Panc1 (cell line): ENCODE results near the gene CNTN5. TPM values are rescaled to one million over a fixed set of nuclear protein-coding genes. Genes with fewer than 3 reads are reported as not detected.

Source experiments
- ATAC-seq: fragments of 200-7000 bp; cut with Tn5 transposase; 2 replicates; pipeline ENCODE4 v1.9.1; 2020; ENCODE audit warnings: mild to moderate bottlenecking, moderate library complexity
- BruUV-seq: library from RNA; stranded (reverse); fragments of 400-500 nt; replicated peaks from 2 replicates; lab custom pipeline; 2021; lab: Mats Ljungman, UMichigan
- CTCF ChIA-PET: fragments of 300-600 bp; sonication (Branson Sonifier 250); formaldehyde crosslinking; loops from one replicate; lab custom pipeline; 2022; ENCODE audit warnings: antibody characterized with exemption; lab: Charles Lee
- POLR2A ChIA-PET: fragments of 300-600 bp; sonication (Branson Sonifier 250); formaldehyde crosslinking; loops from one replicate; lab custom pipeline; 2022; ENCODE audit warnings: antibody characterized with exemption; lab: Charles Lee
- DNase-seq: peaks from one replicate; pipeline ENCODE4 v3.0.0-alpha.2; 2010; ENCODE audit warnings: low read depth, low spot score
- H3K27ac ChIP-seq: 2 replicates; pipeline ENCODE4 v1.5.1; 2011; ENCODE audit warnings: mild to moderate bottlenecking, low read length, inconsistent platforms
- H3K27me3 ChIP-seq: fragments of 200-500 bp; sonication (Bioruptor generic); 2 replicates; pipeline ENCODE4 v1.6.0; 2014; ENCODE audit warnings: low read length, inconsistent platforms; ENCODE audit not compliant: control insufficient read depth, insufficient read depth
- H3K36me3 ChIP-seq: fragments of 200-500 bp; sonication (Bioruptor generic); 2 replicates; pipeline ENCODE4 v1.5.1; 2014; ENCODE audit warnings: inconsistent platforms, mild to moderate bottlenecking, low read length, moderate library complexity; ENCODE audit not compliant: control insufficient read depth, insufficient read depth
- H3K4me1 ChIP-seq: 2 replicates; pipeline ENCODE4 v1.5.1; 2011; ENCODE audit warnings: inconsistent platforms, mild to moderate bottlenecking, low read length, moderate library complexity; ENCODE audit not compliant: control insufficient read depth, insufficient read depth
- H3K4me3 ChIP-seq, 2 experiments: 2 replicates each; pipeline ENCODE4 v1.5.1; 2011 to 2012; ENCODE audit warnings: low read depth in 2 of 2, low read length in 2 of 2, mild to moderate bottlenecking in 2 of 2, inconsistent platforms in 1 of 2, moderate library complexity in 1 of 2
- H3K9me3 ChIP-seq: fragments of 200-500 bp; sonication (Bioruptor generic); 2 replicates; pipeline ENCODE4 v1.5.1; 2014; ENCODE audit warnings: low read depth, mild to moderate bottlenecking, inconsistent platforms, low read length, moderate library complexity; ENCODE audit not compliant: control insufficient read depth, insufficient read depth
- POLR2AphosphoS5 ChIP-seq: IDR thresholded peaks from 2 replicates; pipeline ENCODE4 v1.6.1; 2012; ENCODE audit warnings: mild to moderate bottlenecking, low read depth, low read length, moderate library complexity
- SIN3A ChIP-seq: IDR thresholded peaks from 2 replicates; pipeline ENCODE4 v1.6.1; 2012; ENCODE audit warnings: low read depth, mild to moderate bottlenecking, low read length, moderate library complexity, borderline replicate concordance; ENCODE audit not compliant: insufficient read depth
- TCF7L2 ChIP-seq: IDR thresholded peaks from 2 replicates; pipeline ENCODE4 v1.6.1; 2011; ENCODE audit warnings: mild to moderate bottlenecking, low read depth, low read length, inconsistent platforms
- in situ Hi-C: cut with HindIII; loops from 2 replicates; pipeline ENCODE4 v1.10.0; 2016; ENCODE audit warnings: low sequenced_read_pairs, low pct_unique_long_range_greater_than_20kb
- intact Hi-C: fragments of 100-400 bp; cut with micrococcal nuclease; formaldehyde crosslinking; loops from one replicate; pipeline ENCODE4 v1.10.0; 2022; ENCODE audit not compliant: unreplicated experiment
- total RNA-seq: library from RNA; stranded (reverse); gene quantifications from one replicate; pipeline ENCODE4 v1.2.1, GENCODE V29; 2021; ENCODE audit not compliant: unreplicated experiment
- TF ChIP-seq, protein P1 (sequence below): fragments of 450-650 bp; IDR thresholded peaks from 2 replicates; pipeline ENCODE4 v1.5.1; 2017; ENCODE audit warnings: mild to moderate bottlenecking
- TF ChIP-seq, protein P2 (sequence below), 2 experiments: IDR thresholded peaks; 2 replicates each; pipeline ENCODE4 v1.6.1; 2011 to 2012; ENCODE audit warnings: low read depth in 2 of 2, control low read depth in 1 of 2, low read length in 1 of 2, mild to moderate bottlenecking in 1 of 2, moderate library complexity in 1 of 2; ENCODE audit not compliant: insufficient read depth in 1 of 2

Gene CNTN5
- total RNA-seq, 1 experiment from 2014 or later = not detected

DNA sequence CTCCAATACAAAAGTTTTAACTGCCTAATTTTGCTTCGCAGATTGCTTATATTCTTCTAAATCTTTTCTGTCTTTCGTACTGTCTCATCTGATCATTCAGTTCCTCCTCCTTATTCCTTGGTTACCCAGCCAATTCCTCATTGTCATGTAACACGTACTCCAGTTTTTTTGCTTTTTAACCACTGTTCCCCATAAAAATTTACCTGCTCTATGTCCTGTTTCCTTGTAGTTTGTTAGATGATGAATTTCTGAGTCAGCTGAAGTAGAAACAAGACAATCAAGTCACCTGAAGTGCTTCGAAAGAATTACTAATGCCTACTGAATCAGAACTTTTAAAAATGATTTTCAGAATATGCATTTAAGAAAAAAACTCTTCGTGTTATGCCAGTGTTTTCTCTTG lies 150.6 kb downstream of the CNTN5 start:
- Histone ChIP-seq H3K27me3 (no peaks in the 10 kb centered on the region), H3K4me3 (no peak overlapping the region), H3K9me3 (no peaks in the 10 kb centered on the region), H3K27ac (no peak overlapping the region), H3K36me3 (no peaks in the 10 kb centered on the region), H3K4me1 (no peaks in the 10 kb centered on the region)
- ATAC-seq (no peak), DNase-seq (no peak)
- ChIA-PET CTCF (no interaction called here), POLR2A (no interaction called here)
- TF ChIP-seq TCF7L2 = no peak
- no peak for TF ChIP-seq SIN3A
- in situ Hi-C loops = no loop called here
- intact Hi-C loops = no loop called here
- BruUV-seq = no TSS peak

DNA sequence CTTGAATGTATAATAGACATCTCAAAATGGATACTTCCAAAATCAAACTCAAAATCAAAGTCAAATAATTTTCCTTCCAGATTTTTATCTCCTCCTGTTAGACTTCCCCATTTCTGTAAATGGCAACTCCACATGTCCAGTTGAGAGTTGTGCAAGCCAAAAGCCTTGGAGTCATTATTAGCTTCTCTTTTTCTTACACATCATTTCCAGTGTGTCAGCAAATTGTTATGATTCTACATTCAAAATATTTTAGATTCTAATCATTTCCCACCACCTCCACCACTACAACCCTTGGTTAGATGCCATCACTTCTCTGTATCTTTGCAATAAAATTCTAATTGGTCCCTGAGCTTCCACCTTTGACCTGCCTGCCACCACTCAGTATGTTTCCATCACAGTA lies 155.7 kb downstream of the CNTN5 start:
- CTCF ChIA-PET = no interaction called here
- Histone ChIP-seq H3K36me3 (no peaks in the 10 kb centered on the region), H3K27ac (no peak overlapping the region), H3K9me3 (no peaks in the 10 kb centered on the region), H3K27me3 (no peaks in the 10 kb centered on the region), H3K4me3 (no peak overlapping the region), H3K4me1 (no peaks in the 10 kb centered on the region)
- DNase-seq (no peak), ATAC-seq (no peak)
- POLR2A ChIA-PET = no interaction called here
- TF ChIP-seq, protein P1, sequence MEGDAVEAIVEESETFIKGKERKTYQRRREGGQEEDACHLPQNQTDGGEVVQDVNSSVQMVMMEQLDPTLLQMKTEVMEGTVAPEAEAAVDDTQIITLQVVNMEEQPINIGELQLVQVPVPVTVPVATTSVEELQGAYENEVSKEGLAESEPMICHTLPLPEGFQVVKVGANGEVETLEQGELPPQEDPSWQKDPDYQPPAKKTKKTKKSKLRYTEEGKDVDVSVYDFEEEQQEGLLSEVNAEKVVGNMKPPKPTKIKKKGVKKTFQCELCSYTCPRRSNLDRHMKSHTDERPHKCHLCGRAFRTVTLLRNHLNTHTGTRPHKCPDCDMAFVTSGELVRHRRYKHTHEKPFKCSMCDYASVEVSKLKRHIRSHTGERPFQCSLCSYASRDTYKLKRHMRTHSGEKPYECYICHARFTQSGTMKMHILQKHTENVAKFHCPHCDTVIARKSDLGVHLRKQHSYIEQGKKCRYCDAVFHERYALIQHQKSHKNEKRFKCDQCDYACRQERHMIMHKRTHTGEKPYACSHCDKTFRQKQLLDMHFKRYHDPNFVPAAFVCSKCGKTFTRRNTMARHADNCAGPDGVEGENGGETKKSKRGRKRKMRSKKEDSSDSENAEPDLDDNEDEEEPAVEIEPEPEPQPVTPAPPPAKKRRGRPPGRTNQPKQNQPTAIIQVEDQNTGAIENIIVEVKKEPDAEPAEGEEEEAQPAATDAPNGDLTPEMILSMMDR = no peak
- TF ChIP-seq, protein P2, sequence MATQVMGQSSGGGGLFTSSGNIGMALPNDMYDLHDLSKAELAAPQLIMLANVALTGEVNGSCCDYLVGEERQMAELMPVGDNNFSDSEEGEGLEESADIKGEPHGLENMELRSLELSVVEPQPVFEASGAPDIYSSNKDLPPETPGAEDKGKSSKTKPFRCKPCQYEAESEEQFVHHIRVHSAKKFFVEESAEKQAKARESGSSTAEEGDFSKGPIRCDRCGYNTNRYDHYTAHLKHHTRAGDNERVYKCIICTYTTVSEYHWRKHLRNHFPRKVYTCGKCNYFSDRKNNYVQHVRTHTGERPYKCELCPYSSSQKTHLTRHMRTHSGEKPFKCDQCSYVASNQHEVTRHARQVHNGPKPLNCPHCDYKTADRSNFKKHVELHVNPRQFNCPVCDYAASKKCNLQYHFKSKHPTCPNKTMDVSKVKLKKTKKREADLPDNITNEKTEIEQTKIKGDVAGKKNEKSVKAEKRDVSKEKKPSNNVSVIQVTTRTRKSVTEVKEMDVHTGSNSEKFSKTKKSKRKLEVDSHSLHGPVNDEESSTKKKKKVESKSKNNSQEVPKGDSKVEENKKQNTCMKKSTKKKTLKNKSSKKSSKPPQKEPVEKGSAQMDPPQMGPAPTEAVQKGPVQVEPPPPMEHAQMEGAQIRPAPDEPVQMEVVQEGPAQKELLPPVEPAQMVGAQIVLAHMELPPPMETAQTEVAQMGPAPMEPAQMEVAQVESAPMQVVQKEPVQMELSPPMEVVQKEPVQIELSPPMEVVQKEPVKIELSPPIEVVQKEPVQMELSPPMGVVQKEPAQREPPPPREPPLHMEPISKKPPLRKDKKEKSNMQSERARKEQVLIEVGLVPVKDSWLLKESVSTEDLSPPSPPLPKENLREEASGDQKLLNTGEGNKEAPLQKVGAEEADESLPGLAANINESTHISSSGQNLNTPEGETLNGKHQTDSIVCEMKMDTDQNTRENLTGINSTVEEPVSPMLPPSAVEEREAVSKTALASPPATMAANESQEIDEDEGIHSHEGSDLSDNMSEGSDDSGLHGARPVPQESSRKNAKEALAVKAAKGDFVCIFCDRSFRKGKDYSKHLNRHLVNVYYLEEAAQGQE (IDR thresholded peaks at IDR 0.05; ENCODE audit: insufficient read depth in 1 of 2, low read depth in 2 of 2, low read length in 1 of 2) = no peak
- TF ChIP-seq SIN3A (no peak), TCF7L2 (no peak), POLR2AphosphoS5 (no peak)
- no TSS peak for BruUV-seq
- intact Hi-C loops (no loop called here), in situ Hi-C loops (no loop called here)

GRCh38 chr11:99177446-99177845 lies 156.7 kb downstream of the CNTN5 start:
- Histone ChIP-seq H3K9me3 (no peaks in the 10 kb centered on the region), H3K4me1 (no peaks in the 10 kb centered on the region), H3K4me3 (no peak overlapping the region), H3K27ac (no peak overlapping the region), H3K36me3 (no peaks in the 10 kb centered on the region), H3K27me3 (no peaks in the 10 kb centered on the region)
- ATAC-seq (no peak), DNase-seq (no peak)
- no TSS peak for BruUV-seq
- TF ChIP-seq TCF7L2 (no peak), SIN3A (no peak), POLR2AphosphoS5 (no peak)
- TF ChIP-seq, protein P1 = no peak
- TF ChIP-seq, protein P2 (IDR thresholded peaks at IDR 0.05; ENCODE audit: insufficient read depth in 1 of 2, low read depth in 2 of 2, low read length in 1 of 2) = no peak
- in situ Hi-C loops (no loop called here), intact Hi-C loops (no loop called here)
- ChIA-PET CTCF (no interaction called here), POLR2A (no interaction called here)
